Ishikawa (cell line): Measurements from ENCODE around the gene PCP4L1.

Experiments
- RAD21 ChIP-seq: IDR thresholded peaks from 2 replicates; pipeline ENCODE4 v1.6.1; 2012; ENCODE audit warnings: low read depth
- TF ChIP-seq, protein P1 (sequence below): IDR thresholded peaks from 2 replicates; pipeline ENCODE4 v1.6.1; 2012

DNA sequence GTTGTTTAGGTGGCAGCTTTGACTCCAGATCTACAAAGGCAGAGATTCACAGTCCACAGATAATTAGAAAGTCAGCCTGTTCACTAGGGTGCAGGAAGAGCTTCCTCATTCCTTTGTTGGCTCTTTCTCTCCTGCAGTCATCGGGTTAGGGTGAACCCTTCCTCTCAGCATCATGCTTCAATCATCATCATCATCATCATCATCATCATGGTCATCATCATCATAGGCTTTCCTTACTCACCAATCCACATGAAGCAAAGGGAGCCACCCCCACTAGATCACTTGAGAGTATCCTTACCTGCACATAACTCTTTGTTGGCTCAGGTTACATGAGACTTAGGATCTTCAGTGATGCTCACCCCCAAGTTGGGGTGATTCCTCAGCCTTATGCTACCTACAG lies 32.2 kb downstream of the PCP4L1 start:
- TF ChIP-seq, protein P1, sequence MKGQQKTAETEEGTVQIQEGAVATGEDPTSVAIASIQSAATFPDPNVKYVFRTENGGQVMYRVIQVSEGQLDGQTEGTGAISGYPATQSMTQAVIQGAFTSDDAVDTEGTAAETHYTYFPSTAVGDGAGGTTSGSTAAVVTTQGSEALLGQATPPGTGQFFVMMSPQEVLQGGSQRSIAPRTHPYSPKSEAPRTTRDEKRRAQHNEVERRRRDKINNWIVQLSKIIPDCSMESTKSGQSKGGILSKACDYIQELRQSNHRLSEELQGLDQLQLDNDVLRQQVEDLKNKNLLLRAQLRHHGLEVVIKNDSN, result no peak
- TF ChIP-seq RAD21, result no peak
